ENCODE measurements around the gene BRD3OS. TPM values are rescaled to one million over a fixed set of nuclear protein-coding genes. Genes with fewer than 3 reads are reported as not detected.

The BRD3OS gene
- polyA plus RNA-seq, 1 of the 3 experiments (the other 2 are of a cell fraction): 23.1 TPM

- no peak for TF ChIP-seq TAF1 (IDR thresholded peaks at IDR 0.05; ENCODE audit: borderline replicate concordance, low read depth, low read length)
- no peak for TF ChIP-seq RCOR1 (IDR thresholded peaks at IDR 0.05; ENCODE audit: low read length)
- TF ChIP-seq FOXJ3 (CRISPR knock-in tag; IDR thresholded peaks at IDR 0.05): no peak
- TF ChIP-seq GATA2 (CRISPR knock-in tag; IDR thresholded peaks at IDR 0.05): no peak
Measured at GRCh38 chr9:133996531-133997520, 28.5 kb upstream of the BRD3OS start (continued).

- CTCF ChIA-PET: interaction anchor here (1.1 to 5.4 kb wide), 2 partner anchors 10 to 216 kb away, joined by 3 to 235 read pairs; no protein-coding TSS in a partner anchor
Measured at GRCh38 chr9:133997584-133997983, 27.7 kb upstream of the BRD3OS start.

More at GRCh38 chr9:133997584-133997983, 27.7 kb upstream of the BRD3OS start:
- Histone ChIP-seq H3K4me3 (ENCODE audit: low read depth in 2 of 2, low read length in 1 of 2) (no peak overlapping the region), H3K27ac (ENCODE audit: low read depth in 2 of 2, low read length in 1 of 2) (no peak overlapping the region), H3K27me3 (ENCODE audit: insufficient read depth) (no peaks in the 10 kb centered on the region), H3K4me1 (ENCODE audit: control insufficient read depth in 1 of 2, insufficient read depth in 2 of 2, low read depth in 1 of 2, low read length in 1 of 2) (peaks cover 6 to 19% of the 10 kb centered on the region in 2 experiments; a peak in 3 of 4 replicates), H3K79me2 (ENCODE audit: insufficient read depth) (peaks cover 7% of the 10 kb centered on the region; the same call in 1 of the 2 replicates), H4K20me1 (ENCODE audit: insufficient read depth) (0 out of 2 replicates have a peak, but pooled peaks cover 5% of the 10 kb centered on the region), H2AFZ (ENCODE audit: low read depth) (no peak overlapping the region), H3K9ac (no peak overlapping the region), H3F3A (replicated peaks; ENCODE audit: insufficient read depth) (no peaks in the 10 kb centered on the region), H3K9me2 (no peaks in the 10 kb centered on the region), H3K4me2 (no peak overlapping the region), H3K36me3 (replicated peaks in 1 of 2; ENCODE audit: control insufficient read depth in 1 of 2, insufficient read depth in 2 of 2, low read length in 1 of 2) (no peaks in the 10 kb centered on the region), H3K9me3 (no peaks in the 10 kb centered on the region)
- POLR2A ChIA-PET: no interaction called here
- WGBS (ENCODE audit: low lambda C conversion rate): 75% methylated on average over 2 of the region's 2 CpGs
- TF ChIP-seq EP300 (IDR thresholded peaks at IDR 0.05; ENCODE audit: borderline replicate concordance in 1 of 2, low read depth in 1 of 2, low read length in 1 of 2) (no peak), FOXJ3 (CRISPR knock-in tag; IDR thresholded peaks at IDR 0.05) (no peak), FOSL2 (IDR thresholded peaks at IDR 0.05; ENCODE audit: borderline replicate concordance, low read depth) (no peak), TAF1 (IDR thresholded peaks at IDR 0.05; ENCODE audit: borderline replicate concordance, low read depth, low read length) (no peak), CTCF (IDR thresholded peaks at IDR 0.05) (no peak), FOXM1 (IDR thresholded peaks at IDR 0.05; ENCODE audit: low read depth) (no peak), MXI1 (IDR thresholded peaks at IDR 0.05; ENCODE audit: low read depth, low read length) (no peak), JUND (IDR thresholded peaks at IDR 0.05) (no peak), RAD21 (IDR thresholded peaks at IDR 0.05; ENCODE audit: low read length) (no peak), RFX5 (IDR thresholded peaks at IDR 0.05; ENCODE audit: low read length) (no peak)
- DNase-seq: no peak
